Measurements from ENCODE around the gene SZRD1.

- no peak for TF ChIP-seq POLR2A (IDR thresholded peaks at IDR 0.05)
- TF ChIP-seq CTCF (IDR thresholded peaks at IDR 0.05), result no peak
- TF ChIP-seq POLR2AphosphoS5 (IDR thresholded peaks at IDR 0.05), result no peak
Measured at GRCh38 chr1:16387201-16388188, 20.5 kb downstream of the SZRD1 start.

Measured in suprapubic skin (tissue), 4 donors.